DMS79 (cell line): ENCODE data around the gene HARS2.
"Not testable (repeated sequence)": the region's sequence is repeated elsewhere in the genome, so short reads cannot be mapped to it uniquely, and the experiment has no call there.

Source experiments
- DNase-seq: peaks from one replicate; lab custom pipeline; 2025; lab: John Stamatoyannopoulos, UW

HARS2 gene

DNA sequence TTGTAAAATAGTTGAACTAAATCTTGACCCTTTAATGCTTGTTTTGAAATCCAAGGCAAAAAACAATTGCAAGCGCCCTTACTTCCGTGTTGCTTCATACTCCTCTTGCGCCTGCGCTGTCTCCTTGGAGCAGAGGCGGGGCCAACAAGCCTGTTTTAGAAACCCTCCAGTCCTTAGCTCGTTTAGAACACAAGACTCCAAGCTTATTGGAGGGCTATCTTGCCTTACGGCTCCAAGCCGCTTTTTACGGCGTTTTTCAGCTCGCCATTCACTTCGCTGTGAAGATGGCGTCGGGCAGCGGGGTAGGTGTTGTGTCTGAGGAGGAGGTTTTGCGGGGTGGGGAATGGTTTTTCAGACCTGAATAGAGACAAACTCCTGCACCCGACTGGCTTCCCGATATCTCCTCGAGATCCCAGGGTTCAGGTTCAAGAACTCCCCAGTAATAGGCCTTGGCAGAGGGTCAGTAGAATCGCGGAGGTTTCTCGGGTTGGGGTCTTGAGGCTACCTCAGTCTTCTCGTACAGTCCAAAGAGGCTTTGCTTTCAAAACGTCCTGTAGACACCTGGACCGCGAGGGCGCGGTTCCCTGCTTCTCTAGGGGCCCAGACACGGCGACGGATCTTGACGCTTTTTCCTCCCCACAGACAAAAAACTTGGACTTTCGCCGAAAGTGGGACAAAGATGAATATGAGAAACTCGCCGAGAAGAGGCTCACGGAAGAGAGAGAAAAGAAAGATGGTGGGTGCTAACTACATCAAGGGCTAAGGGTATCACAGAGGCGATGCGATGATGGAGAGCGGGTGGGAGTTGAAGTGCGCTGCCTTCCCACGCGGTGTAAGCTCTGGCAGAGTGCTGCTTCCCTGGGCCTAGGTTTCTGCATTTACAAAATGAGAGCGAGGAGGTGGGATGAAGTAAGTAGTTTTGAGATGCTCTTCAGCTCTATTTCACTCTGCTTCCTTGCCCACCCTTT is 9.2 kb downstream of the HARS2 start, which contains the start of gene ZMAT2:
Gene ZMAT2, plus strand, starts transcription at position 271 of the 968 bp plus-strand sequence. Its CDS starts 14 bp downstream, at position 285.
- peak; percentile 90 for DNase-seq

DNA sequence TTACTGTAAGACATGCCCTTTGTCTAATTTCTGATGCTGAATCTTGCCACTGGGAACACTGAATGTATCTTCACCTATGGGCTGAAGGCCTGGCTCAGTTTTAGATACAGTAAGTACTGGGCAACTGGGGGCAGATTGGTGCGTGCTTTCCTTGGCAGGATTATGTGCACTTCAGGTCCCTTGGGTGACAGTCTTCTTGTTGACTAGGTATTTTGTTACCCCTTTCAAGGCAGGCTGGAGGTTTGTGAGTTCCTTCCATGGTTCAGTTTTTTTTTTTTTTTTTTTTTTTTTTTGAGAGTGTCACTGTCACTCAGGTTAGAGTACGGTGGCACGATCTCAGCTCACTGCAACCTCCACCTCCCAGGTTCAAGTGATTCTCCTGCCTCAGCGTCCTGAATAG is 16.6 kb downstream of the HARS2 start:
- no peak for DNase-seq

DNA sequence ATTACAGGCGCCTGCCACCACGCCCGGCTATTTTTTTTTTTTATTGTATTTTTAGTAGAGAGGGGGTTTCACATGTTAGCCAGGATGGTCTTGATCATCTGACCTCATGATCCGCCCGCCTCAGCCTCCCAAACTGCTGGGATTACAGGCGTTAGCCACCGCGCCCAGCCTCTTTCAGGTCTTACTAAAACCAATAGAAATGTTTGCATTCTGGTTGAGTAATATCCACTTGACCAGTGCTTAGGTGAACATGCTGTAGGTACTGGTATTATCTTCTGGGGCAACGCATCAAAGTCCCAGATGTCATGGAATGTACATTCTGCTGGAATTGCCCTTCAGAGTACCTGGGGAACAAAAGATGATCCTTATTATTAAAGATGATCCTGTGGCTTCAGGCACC is 17.5 kb downstream of the HARS2 start:
- DNase-seq: not testable (repeated sequence)

DNA sequence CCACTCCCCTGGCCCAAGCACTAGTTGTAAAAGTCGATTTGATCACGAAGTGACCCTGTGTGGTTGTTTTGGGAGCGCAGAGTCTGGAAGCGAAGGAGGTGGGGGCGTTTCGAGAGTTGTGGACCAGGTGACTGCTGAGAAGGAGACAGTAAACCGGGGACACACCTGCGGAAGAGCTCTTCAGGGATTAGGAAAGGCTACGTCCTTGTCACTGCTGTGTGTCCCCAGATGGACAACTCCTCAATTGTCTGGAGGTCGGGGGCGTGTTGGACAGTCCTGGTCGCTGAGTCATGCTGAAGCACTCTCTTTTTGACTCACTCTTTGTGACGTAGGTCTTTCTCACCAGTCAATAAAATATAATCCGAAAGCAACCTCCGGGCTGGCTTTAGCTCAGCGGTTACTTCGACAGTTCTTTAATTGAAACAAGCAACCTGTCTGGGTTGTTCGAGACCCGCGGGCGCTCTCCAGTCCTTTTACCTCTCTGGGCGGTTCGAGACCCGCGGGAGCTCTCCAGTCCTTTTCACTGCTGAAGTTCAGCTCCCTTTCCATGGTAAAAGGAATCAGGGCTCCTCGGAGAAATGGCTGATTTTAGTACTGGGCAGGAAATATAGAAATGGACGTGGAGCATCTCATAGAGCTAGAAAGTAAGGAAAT is 19.8 kb downstream of the HARS2 start:
- DNase-seq: peak; percentile 73

DNA sequence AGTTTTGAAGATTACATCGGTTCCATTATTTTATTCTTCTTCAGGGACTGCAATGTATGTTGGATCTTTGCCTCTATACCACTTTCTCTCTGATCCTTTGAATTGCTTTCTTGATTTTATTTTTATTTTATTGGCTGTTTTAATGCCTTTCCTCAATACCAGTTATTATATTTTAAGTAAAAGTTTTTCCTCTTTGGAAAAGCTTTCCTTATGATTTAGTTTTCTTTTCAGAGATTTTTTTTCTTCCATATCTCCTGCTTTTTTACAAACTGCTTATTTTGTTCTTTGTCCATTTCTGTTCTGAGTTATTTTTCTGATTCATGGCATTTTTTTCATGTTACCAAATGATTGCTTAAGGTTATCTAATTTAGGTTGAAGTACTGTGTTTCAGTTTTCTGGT is 20.5 kb downstream of the HARS2 start:
- DNase-seq: no peak

DNA sequence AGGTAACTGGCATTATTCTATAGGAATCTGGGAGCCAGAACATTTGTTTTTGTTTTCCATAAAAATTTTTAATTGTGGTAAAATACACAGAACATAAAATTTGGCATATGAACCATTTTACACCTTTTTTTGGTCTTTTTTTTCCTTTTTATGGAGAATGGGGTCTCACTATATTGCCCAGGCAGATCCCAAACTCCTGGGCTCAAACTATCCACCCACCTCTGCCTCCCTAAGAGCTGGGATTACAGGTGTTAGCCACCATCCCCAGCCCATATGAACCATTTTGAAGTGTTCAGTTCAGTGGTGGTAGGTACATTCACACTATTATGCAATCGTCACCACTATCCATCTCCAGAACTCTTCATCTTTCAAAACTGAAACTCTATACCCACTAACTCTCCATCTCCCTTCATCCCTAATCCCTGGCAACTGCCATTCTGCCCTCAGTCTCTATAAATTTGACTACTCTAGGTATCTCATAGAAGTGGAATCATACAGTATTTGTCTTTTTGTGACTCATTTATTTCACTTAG is 22.4 kb downstream of the HARS2 start:
- DNase-seq: no peak

DNA sequence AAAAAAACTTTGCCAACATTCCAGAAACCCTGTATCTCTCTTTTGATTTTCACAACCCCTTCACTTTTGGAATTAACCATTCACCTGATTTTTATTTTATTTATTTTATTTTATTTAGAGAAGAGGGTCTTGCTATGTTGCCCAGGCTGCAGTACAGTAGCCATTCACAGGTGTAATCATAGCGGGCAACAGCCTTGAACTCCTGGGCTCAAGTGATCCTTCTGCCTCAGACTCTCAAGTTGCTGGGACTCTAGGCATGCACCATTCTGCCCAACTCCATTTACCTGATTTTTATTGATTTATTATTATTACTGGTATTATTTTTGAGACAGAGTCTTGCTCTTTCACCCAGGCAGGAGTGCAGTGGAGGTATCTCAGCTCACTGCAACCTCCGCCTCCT is 25.0 kb downstream of the HARS2 start:
- DNase-seq: not testable (repeated sequence)

DNA sequence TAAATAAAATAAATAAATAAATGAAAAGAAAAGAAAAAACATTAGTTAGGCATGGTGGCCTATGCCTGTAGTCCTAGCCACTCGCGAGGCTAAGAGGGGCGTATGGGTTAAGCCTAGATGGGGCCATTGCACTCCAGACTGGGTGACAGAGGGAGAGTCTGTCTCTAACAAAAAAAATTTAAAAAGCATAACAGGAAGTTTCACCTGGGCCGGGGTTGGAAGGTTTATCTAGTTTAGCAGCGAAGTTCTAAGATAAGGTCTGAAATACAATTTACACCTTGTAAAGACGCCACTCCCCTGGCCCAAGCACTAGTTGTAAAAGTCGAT is 27.0 kb downstream of the HARS2 start:
- no peak for DNase-seq

DNA sequence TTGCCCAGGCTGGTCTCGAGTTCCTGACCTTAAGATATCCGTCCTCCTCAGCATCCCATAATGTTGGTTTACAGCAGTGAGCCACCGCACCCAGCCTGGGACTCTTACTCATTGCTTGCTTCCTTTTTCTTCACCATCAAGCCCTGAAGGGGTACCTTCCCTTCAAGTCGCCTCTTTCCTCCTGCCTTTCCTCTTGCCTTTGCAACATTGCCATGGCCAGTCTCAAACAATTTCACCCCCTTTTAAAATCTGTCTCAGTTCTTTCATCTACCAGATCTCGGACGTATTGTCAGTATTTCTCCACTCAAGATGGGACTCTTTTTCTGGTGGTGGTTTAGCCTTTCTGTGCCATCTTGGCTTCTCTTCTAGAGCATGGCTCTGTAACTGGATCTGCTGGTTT is 29.5 kb downstream of the HARS2 start:
- DNase-seq: not testable (repeated sequence)

DNA sequence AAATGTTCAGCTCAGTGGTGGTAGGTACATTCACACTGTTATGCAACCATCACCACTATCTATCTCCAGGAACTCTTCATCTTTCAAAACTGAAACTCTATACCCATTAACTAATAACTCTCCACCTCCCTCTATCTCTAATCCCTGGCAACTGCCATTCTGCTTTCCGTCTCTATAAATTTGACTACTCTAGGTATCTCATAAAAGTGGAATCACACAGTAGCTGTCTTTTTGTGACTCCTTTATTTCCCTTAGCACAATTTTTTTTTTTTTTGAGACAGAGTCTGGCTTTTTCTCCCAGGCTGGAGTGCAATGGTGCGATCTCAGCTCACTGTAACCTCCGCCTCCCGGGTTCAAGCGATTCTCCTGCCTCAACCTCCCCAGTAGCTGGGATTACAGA is 30.1 kb downstream of the HARS2 start:
- not testable (repeated sequence) for DNase-seq

DNA sequence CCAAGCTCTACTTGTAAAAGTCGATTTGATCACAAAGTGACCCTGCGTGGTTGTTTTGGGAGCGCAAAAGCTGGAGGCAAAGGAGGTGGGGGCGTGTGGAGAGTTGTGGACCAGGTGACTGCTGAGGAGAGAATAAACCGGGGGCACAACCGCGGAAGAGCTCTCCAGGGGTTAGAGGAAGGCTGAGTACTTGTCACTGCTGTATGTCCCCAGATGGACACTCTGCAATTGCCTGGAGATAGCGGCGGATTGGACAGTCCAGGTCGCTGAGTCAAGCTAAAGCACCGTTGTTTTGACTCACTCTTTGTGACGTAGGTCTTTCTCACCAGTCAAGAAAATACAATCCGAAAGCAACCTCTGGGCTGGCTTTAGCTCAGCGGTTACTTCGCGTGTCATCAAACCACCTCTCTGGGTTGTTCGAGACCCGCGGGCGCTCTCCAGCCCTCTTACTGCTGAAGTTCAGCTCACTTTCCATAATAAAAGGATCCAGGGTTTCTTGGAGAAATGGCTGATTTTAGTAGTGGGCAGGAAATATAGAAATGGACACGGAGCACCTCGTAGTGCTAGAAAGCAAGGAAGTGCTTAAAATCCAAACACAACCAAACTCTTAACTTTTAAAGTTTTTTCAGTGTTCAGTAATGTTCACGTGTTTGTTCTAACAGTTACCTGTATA is 34.7 kb downstream of the HARS2 start:
- peak; percentile 24 for DNase-seq

DNA sequence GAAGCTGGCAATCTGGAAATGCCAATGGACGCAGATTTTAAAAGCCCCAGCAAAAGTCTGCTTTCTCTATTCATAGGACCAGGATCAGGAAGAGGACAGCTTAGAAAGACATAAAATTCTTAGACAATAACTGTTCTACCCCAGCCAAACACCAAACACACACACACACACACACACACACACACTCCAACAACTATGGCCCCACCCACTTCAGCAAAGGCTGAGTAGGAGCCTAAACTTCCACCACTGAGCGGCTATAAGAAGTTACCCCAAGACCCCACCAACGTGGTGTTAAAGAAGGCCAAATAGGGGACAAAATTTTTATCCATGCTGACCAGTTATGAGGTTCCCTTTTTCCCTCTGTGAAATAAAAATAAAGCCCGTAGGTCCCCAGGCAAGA is 41.8 kb downstream of the HARS2 start:
- no peak for DNase-seq

DNA sequence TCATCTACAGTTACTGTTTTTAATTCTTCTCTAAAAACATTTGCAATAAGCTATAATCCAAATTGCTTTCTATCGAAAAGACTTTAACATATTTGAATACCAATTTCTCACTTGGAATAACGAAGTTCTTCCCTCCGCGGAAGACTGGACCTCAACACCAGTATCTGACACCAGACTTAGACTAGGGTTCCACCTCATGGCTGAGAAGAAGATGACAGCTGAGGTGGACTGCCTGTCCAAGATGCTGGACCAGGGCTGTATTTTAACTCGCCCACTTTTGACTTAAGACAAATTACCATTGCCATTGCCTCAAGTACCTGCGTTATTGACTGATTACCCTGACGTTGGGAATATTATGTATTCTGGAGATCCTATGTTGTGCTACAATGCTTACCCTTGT is 43.1 kb downstream of the HARS2 start:
- no peak for DNase-seq

DNA sequence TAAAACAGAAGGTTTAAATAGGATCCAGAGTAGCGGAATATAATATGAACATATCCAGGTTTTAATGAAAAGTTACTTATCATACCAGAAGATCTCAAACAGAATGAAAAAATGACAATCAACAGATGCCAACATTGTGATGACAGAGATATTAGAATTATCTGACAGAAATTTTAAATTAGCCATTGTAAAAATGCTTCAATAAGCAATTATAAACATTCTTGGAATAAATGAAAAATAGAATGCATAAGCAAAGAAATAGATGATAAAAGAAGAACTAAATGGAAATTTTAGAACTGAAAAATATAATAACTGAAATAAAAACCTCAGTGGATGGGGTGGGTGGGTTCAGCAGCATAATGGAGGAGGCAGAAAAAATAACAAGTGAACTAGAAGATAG is 46.2 kb downstream of the HARS2 start:
- DNase-seq: no peak

DNA sequence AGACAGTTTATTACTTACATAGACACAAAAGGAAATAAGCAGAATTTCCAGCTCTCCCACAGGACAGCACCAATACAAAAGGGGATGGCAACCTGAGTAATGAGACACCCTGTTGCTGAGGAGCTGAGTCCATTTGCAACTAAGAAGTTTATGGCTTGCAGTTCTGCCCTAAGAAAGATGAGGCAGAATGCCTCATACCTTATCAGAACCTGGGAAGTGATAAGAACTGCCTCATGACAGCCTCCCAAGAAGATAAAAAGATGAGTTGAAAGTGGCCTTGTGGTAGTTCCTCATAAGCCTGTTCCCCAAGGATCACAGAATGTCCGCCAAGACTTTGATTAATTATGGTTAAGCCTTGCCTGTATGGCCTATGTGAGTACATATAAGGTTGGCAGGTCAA is 50.7 kb downstream of the HARS2 start:
- DNase-seq: no peak
